ENCODE measurements around the gene JOSD2. TPM values are rescaled to one million over a fixed set of nuclear protein-coding genes. Genes with fewer than 3 reads are reported as not detected.

The JOSD2 gene
- total RNA-seq, 4 donors from 2014 or later: 26.3 to 45.1 (median 34.9) TPM

DNA sequence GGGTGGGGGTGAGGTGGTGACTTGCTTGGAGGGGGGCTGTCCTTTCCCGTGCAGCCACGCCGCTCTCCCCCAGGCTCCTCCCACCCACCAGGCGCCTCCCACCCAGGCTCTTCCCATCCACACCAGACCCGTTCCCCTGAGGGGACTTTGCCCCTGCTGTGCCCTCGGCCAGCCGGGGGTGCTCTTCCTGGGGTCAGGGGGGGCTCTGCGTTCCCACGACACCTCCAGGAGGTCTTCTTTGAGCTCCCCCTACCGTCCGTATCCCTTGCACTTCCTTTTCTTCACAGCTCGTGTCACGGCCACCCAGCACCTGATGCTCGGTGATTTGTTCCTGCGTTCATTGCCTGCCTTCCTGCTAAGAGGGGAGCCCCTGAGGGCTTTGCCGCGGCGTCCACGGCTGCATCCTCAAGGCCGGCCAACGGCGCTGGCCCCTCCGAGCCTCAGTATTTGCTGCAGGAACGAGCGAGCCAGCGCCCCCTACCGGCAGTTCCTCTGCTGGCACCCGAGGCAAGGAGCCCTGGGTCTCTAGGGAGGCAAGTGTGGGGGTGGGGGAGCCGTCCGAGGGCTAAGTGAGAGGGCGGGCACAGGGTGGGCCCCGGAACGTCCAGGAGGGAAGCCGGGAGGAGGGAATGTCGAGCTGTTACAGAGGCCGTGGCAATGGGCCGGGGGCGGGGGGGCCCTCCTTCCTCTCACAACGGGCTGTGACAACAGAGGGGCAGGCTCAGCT, 45.5 kb upstream of the JOSD2 start:
- Histone ChIP-seq H3K4me3 (peak overlapping the region; percentile 8 to 65 (median 44)), H3K36me3 (no peaks in the 10 kb centered on the region), H3K9me3 (no peaks in the 10 kb centered on the region), H3K4me1 (peaks cover 8 to 26% (median 12%) of the 10 kb centered on the region in 3 donors), H3K27me3 (peaks cover 0 to 99% (median 0%) of the 10 kb centered on the region in 4 donors), H3K27ac (peak overlapping the region in 1 of 4 donors; percentile 12)
- DNase-seq: no peak
- 0 to 3% methylated on average over 16 to 24 of the region's 39 CpGs for WGBS, 2 donors
- TF ChIP-seq CTCF (IDR thresholded peaks at IDR 0.05) (peak; percentile 48 to 85 (median 64)), POLR2A (IDR thresholded peaks at IDR 0.05) (no peak)
- intact Hi-C loops (cut with DNase I): no loop called here

GRCh38 chr19:50555450-50556281, 44.7 kb upstream of the JOSD2 start:
- Histone ChIP-seq H3K4me1 (peaks cover 12 to 26% (median 12%) of the 10 kb centered on the region in 3 donors), H3K27me3 (peaks cover 0 to 99% (median 0%) of the 10 kb centered on the region in 4 donors), H3K4me3 (peak overlapping the region in 3 of 4 donors; percentile 43 to 65 (median 44)), H3K9me3 (no peaks in the 10 kb centered on the region), H3K27ac (no peak overlapping the region), H3K36me3 (no peaks in the 10 kb centered on the region)
- WGBS, 2 donors: 25 to 27% methylated on average over 21 to 24 of the region's 28 CpGs
- no peak for TF ChIP-seq POLR2A (IDR thresholded peaks at IDR 0.05)
- no peak for TF ChIP-seq CTCF (IDR thresholded peaks at IDR 0.05)
- intact Hi-C loops (cut with DNase I): no loop called here
- no peak for DNase-seq

DNA sequence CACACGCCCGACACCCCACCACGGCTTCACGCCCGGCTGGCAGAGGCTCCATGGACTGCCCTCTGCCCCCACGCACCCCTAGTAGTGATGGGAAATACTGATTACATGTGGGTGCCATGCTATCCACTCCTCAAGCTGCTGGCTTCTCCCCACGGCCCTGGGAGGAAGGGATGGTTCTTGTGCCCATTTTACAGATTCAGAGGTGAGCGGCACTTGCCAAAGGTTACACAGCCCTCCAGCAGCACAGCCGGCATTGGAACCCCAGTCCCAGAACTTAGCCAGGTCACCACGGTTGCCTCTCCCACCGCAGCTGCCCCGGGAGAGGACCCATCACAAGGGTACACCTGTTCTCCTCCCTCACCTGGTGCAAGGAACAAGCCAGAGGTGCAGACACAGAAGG, 44.0 kb upstream of the JOSD2 start:
- WGBS, 2 donors: 38% methylated on average over 4 of the region's 12 CpGs; no CpG with 5 or more reads in 1 of the 2 donors
- DNase-seq: no peak

DNA sequence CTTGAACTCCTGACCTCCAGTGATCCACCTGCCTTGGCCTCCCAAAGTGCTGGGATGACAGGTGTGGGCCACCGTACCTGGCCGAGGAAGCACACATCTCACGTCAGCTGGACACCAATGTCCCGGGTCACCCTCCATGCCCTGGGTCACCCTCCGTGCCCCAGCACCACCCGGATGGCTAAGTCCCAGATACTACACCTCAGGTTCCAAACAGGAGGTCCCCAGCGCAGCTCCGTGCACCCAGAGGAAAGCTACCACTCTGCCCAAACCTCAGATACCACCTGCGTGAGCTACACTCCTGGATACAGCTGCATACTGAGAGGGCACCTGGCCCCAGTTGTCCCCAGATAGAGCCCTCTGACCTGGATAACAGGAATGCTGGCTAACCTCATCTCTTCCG, 43.2 kb upstream of the JOSD2 start:
- no peak for DNase-seq
- 77 to 80% methylated on average over 5 to 7 of the region's 10 CpGs for WGBS, 2 donors
- TF ChIP-seq POLR2A (IDR thresholded peaks at IDR 0.05) (no peak), CTCF (IDR thresholded peaks at IDR 0.05) (no peak)
- Histone ChIP-seq H3K9me3 (no peaks in the 10 kb centered on the region), H3K4me1 (peaks cover 12 to 26% (median 12%) of the 10 kb centered on the region in 3 donors), H3K27ac (no peak overlapping the region), H3K27me3 (peaks cover 0 to 100% (median 0%) of the 10 kb centered on the region in 4 donors), H3K36me3 (no peaks in the 10 kb centered on the region), H3K4me3 (no peak overlapping the region)
- intact Hi-C loops (cut with DNase I): no loop called here

More for the DNA sequence above, 44.0 kb upstream of the JOSD2 start:
- H3K27ac ChIP-seq: no peak overlapping the region
- intact Hi-C loops (cut with DNase I): no loop called here
- peaks cover 12 to 26% (median 12%) of the 10 kb centered on the region in 3 donors for H3K4me1 ChIP-seq
- H3K27me3 ChIP-seq: peaks cover 0 to 100% (median 0%) of the 10 kb centered on the region in 4 donors
- H3K36me3 ChIP-seq: no peaks in the 10 kb centered on the region
- no peaks in the 10 kb centered on the region for H3K9me3 ChIP-seq
- TF ChIP-seq CTCF (IDR thresholded peaks at IDR 0.05): no peak
- TF ChIP-seq POLR2A (IDR thresholded peaks at IDR 0.05): no peak
- no peak overlapping the region for H3K4me3 ChIP-seq

All from esophagus squamous epithelium (tissue), 5 donors.